AG04450 (cell line): ENCODE data around the gene POMGNT1. TPM values are rescaled to one million over a fixed set of nuclear protein-coding genes. Genes with fewer than 3 reads are reported as not detected.
"Not testable (repeated sequence)": the region's sequence is repeated elsewhere in the genome, so short reads cannot be mapped to it uniquely, and the experiment has no call there.

Experiments used
- CTCF ChIA-PET: fragments of 300-600, 350-600 bp; formaldehyde crosslinking; extraction: SDS; loops from one replicate; lab custom pipeline; 2022; ENCODE audit warnings: antibody characterized with exemption, inconsistent platforms; lab: Charles Lee
- POLR2A ChIA-PET: fragments of 350-600 bp; formaldehyde crosslinking; extraction: SDS; loops from one replicate; lab custom pipeline; 2021; ENCODE audit warnings: antibody characterized with exemption, inconsistent platforms; lab: Yijun Ruan, JAX
- DNase-seq: peaks from one replicate; pipeline ENCODE4 v3.0.0-alpha.2; 2011; ENCODE audit warnings: low read depth, low spot score
- H3K27ac ChIP-seq: one replicate; pipeline ENCODE4 v1.5.1; 2012; ENCODE audit warnings: low read depth, low read length, control low read depth
- H3K27me3 ChIP-seq: one replicate; pipeline ENCODE4 v1.6.0; 2012; ENCODE audit warnings: low read length; ENCODE audit not compliant: control insufficient read depth, insufficient read depth
- H3K4me3 ChIP-seq: 2 replicates; pipeline ENCODE4 v1.5.1; 2011; ENCODE audit warnings: mild to moderate bottlenecking, low read depth, low read length, control low read depth
- H3K9me3 ChIP-seq: 2 replicates; pipeline ENCODE4 v1.5.1; 2012; ENCODE audit warnings: low read length; ENCODE audit not compliant: control insufficient read depth, insufficient read depth
- CTCF ChIP-seq: IDR thresholded peaks from 2 replicates; pipeline ENCODE4 v1.5.1; 2011; ENCODE audit warnings: low read depth, low read length, control low read depth, inconsistent platforms
- polyA minus RNA-seq: library from RNA; depleted of rRNA, polyadenylated mRNA; stranded (reverse); fragments of >200 nt; gene quantifications from 2 replicates; pipeline ENCODE4 v1.2.3, GENCODE V29; 2011; rRNA and poly(A)+ RNA removed
- polyA plus RNA-seq: library from polyadenylated mRNA; depleted of rRNA; stranded (reverse); fragments of >200 nt; gene quantifications from 2 replicates; pipeline ENCODE4 v1.2.3, GENCODE V29; 2011; rRNA removed

POMGNT1 gene
- polyA plus RNA-seq (41.9 and 50.8 TPM in 2 replicates), polyA minus RNA-seq (48.1 and 55.6 TPM in 2 replicates)

- POLR2A ChIA-PET: interaction anchor here (0.6 to 1.1 kb wide), 2 partner anchors 66 to 681 kb away, joined by 3 to 10 read pairs; partner anchors contain the start of gene PIK3R3
- no peaks in the 10 kb centered on the region for H3K27me3 ChIP-seq
- peak; percentile 7; the same call in 1 of the 2 replicates for TF ChIP-seq CTCF
- peak within 1 kb of the TSS; percentile 39 for H3K27ac ChIP-seq
- CTCF ChIA-PET: interaction anchor here (0.6 to 2.7 kb wide), 3 partner anchors 25 to 162 kb away, joined by 3 to 9 read pairs (median 4); no protein-coding TSS in a partner anchor
- H3K4me3 ChIP-seq: peak within 1 kb of the TSS; percentile 92
- H3K9me3 ChIP-seq: no peaks in the 10 kb centered on the region
- DNase-seq: no peak
Observed at GRCh38 chr1:46197964-46198811, at the start of gene POMGNT1. Gene POMGNT1, minus strand, starts transcription at chr1:46198434. Its CDS starts 613 bp downstream, at chr1:46197821.

GRCh38 chr1:46247436-46248121 lies 49.3 kb upstream of the POMGNT1 start, which contains the start of gene RAD54L:
Gene RAD54L, plus strand, starts transcription at chr1:46247763. Its CDS starts 643 bp downstream, at chr1:46248406.
- peak within 1 kb of the TSS; percentile 92 for H3K4me3 ChIP-seq
- POLR2A ChIA-PET: interaction anchor here (0.6 to 1.3 kb wide), 7 partner anchors 24 to 727 kb away, joined by 3 to 18 read pairs (median 5); partner anchors contain the start of genes LRRC41, MKNK1, PRDX1 and UQCRH
- CTCF ChIA-PET: interaction anchor here (0.6 to 1.8 kb wide), 8 partner anchors 14 to 944 kb away, joined by 3 to 17 read pairs (median 4); no protein-coding TSS in a partner anchor
- no peaks in the 10 kb centered on the region for H3K27me3 ChIP-seq
- no peaks in the 10 kb centered on the region for H3K9me3 ChIP-seq
- DNase-seq: peak; percentile 98
- peak within 1 kb of the TSS; percentile 83 for H3K27ac ChIP-seq
- no peak for TF ChIP-seq CTCF

- peak overlapping the region; percentile 92 for H3K4me3 ChIP-seq
- no peak for TF ChIP-seq CTCF
- no peaks in the 10 kb centered on the region for H3K27me3 ChIP-seq
- H3K9me3 ChIP-seq: no peaks in the 10 kb centered on the region
- H3K27ac ChIP-seq: peak overlapping the region; percentile 83
- DNase-seq: no peak
- ChIA-PET POLR2A (interaction anchor here (0.6 to 1.3 kb wide), 9 partner anchors 23 to 726 kb away, joined by 3 to 18 read pairs (median 5); partner anchors contain the start of genes LRRC41, MKNK1, PRDX1 and UQCRH), CTCF (interaction anchor here (0.6 to 1.8 kb wide), 8 partner anchors 13 to 943 kb away, joined by 3 to 17 read pairs (median 4); no protein-coding TSS in a partner anchor)
Observed at GRCh38 chr1:46246548-46247435, 48.6 kb upstream of the POMGNT1 start.

GRCh38 chr1:46246136-46246535 lies 47.9 kb upstream of the POMGNT1 start:
- DNase-seq, H3K4me3 ChIP-seq, H3K27me3 ChIP-seq, H3K27ac ChIP-seq, H3K9me3 ChIP-seq: not testable (repeated sequence)
- POLR2A ChIA-PET: interaction anchor here (0.6 kb wide), 2 partner anchors 374 to 575 kb away, joined by 3 to 5 read pairs; no protein-coding TSS in a partner anchor
- CTCF ChIA-PET: interaction anchor here (0.6 to 1.8 kb wide), 6 partner anchors 12 to 975 kb away, joined by 3 to 17 read pairs (median 6); no protein-coding TSS in a partner anchor
